Measurements from ENCODE around the gene ZNF425. TPM values are rescaled to one million over a fixed set of nuclear protein-coding genes. Genes with fewer than 3 reads are reported as not detected.

ZNF425 gene
- total RNA-seq, 1 donor from 2014 or later = 15.7 TPM

DNA sequence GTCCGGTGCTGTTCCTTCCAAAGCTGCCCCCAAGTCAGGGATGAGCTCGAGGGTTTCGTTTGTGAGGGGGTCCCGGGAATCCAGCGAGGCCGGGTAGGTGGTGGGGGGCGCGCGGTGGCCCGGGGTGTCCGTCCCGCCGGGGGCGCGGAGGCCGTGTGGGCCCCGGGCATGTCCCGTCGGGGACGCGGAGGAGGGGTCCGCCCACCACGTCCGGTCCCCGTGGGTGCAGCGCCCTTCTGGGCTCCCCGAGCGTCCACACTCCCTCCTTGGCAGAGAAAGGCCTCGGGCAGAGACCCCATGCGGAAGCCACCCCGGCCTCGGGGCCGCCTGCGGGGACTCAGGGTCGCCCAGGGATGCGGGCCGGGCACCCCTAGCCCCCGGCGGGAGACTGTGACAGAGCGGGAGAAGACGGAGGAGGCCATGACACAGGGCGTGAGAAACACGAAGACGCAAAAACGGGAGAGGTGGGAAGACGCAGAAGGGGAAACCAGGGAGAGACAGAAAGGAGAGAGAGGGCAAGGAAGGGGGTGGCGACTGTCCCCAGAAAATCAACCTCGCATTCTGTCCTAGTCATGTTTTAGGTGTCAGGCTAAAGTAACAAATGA, 640 bp upstream of the ZNF425 start:
- peaks cover 8% of the 10 kb centered on the region for H3K36me3 ChIP-seq
- Mint-ChIP-seq H3K4me3 (peak overlapping the region; percentile 98), H3K9me3 (peaks cover 12% of the 10 kb centered on the region), H3K27me3 (ENCODE audit: insufficient read depth, low read depth) (peaks cover 6% of the 10 kb centered on the region), H3K4me1 (peaks cover 21% of the 10 kb centered on the region), H3K27ac (peak overlapping the region; percentile 98), H3K36me3 (peaks cover 18% of the 10 kb centered on the region)
- peak overlapping the region; percentile 40 for H3K27ac ChIP-seq
- DNase-seq (ENCODE audit: low spot score) = peak; percentile 30
- H3K27me3 ChIP-seq = no peaks in the 10 kb centered on the region
- peak overlapping the region; percentile 78 for H2AFZ ChIP-seq (replicated peaks)
- peaks cover 38% of the 10 kb centered on the region for H3K79me2 ChIP-seq (ENCODE audit: low read depth)
- peaks cover 42% of the 10 kb centered on the region for H3F3A ChIP-seq (ENCODE audit: low read depth)
- peak overlapping the region; percentile 61 for H3K9ac ChIP-seq
- H4K20me1 ChIP-seq (ENCODE audit: low read depth) = no peaks in the 10 kb centered on the region
- H3K9me3 ChIP-seq (ENCODE audit: low read depth) = no peaks in the 10 kb centered on the region
- no peak for TF ChIP-seq EZH2phosphoT487 (IDR thresholded peaks at IDR 0.05)
- TF ChIP-seq EZH2 (IDR thresholded peaks at IDR 0.05) = no peak
- TF ChIP-seq, protein P1, sequence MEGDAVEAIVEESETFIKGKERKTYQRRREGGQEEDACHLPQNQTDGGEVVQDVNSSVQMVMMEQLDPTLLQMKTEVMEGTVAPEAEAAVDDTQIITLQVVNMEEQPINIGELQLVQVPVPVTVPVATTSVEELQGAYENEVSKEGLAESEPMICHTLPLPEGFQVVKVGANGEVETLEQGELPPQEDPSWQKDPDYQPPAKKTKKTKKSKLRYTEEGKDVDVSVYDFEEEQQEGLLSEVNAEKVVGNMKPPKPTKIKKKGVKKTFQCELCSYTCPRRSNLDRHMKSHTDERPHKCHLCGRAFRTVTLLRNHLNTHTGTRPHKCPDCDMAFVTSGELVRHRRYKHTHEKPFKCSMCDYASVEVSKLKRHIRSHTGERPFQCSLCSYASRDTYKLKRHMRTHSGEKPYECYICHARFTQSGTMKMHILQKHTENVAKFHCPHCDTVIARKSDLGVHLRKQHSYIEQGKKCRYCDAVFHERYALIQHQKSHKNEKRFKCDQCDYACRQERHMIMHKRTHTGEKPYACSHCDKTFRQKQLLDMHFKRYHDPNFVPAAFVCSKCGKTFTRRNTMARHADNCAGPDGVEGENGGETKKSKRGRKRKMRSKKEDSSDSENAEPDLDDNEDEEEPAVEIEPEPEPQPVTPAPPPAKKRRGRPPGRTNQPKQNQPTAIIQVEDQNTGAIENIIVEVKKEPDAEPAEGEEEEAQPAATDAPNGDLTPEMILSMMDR (IDR thresholded peaks at IDR 0.05) = no peak
- peak overlapping the region; percentile 90 for H3K4me2 ChIP-seq
- H3K4me1 ChIP-seq = peaks cover 14% of the 10 kb centered on the region
- H3K4me3 ChIP-seq = peak overlapping the region; percentile 88

DNA sequence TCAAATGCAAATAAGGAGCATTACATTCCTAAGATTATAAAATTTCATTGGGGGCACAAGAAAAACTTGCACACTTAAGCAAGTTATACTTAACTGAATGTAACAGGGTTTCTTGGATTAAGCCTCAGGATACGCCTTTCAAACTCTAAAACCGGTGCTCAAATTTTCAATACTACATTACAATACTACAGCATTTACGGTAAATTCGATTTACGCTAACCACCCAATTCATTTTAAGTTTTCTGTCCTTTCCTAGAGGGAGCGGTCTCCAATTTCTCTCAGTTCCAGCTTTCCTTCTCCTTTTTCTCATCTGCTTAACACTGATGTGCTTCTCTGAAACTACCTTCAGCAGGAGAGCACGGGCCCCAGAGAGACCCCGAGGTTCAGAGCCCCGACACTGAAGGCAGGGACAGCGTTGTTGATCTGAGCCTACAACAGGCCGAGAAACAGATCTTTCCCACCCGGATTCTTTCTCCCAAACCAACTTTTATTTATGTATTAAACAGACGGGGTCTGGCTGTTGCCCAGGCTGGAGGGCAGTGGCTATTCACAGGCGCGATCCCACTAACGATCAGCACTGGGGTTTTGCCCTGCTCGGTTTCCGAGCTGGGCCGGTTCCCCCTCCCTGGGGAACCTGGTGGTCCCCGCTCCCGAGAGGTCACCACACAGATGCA, 798 bp downstream of the ZNF425 start:
- Mint-ChIP-seq H3K27me3 (ENCODE audit: insufficient read depth, low read depth) (peaks cover 4% of the 10 kb centered on the region), H3K9me3 (peaks cover 3% of the 10 kb centered on the region), H3K36me3 (peaks cover 9% of the 10 kb centered on the region), H3K27ac (peak overlapping the region; percentile 78), H3K4me3 (peak overlapping the region; percentile 98), H3K4me1 (peaks cover 21% of the 10 kb centered on the region)
- H3K36me3 ChIP-seq = peaks cover 4% of the 10 kb centered on the region
- peak overlapping the region; percentile 85 for H3K9ac ChIP-seq
- TF ChIP-seq, protein P1 (IDR thresholded peaks at IDR 0.05) = no peak
- no peak for TF ChIP-seq EZH2 (IDR thresholded peaks at IDR 0.05)
- peak overlapping the region; percentile 39 for H3K27ac ChIP-seq
- no peaks in the 10 kb centered on the region for H4K20me1 ChIP-seq (ENCODE audit: low read depth)
- peak overlapping the region; percentile 90 for H3K4me2 ChIP-seq
- H3K4me1 ChIP-seq = peaks cover 14% of the 10 kb centered on the region
- no peaks in the 10 kb centered on the region for H3K9me3 ChIP-seq (ENCODE audit: low read depth)
- peak overlapping the region; percentile 78 for H2AFZ ChIP-seq (replicated peaks)
- DNase-seq (ENCODE audit: low spot score) = no peak
- H3K4me3 ChIP-seq = peak overlapping the region; percentile 88
- peaks cover 38% of the 10 kb centered on the region for H3K79me2 ChIP-seq (ENCODE audit: low read depth)
- H3K27me3 ChIP-seq = no peaks in the 10 kb centered on the region
- H3F3A ChIP-seq (ENCODE audit: low read depth) = peaks cover 42% of the 10 kb centered on the region

DNA sequence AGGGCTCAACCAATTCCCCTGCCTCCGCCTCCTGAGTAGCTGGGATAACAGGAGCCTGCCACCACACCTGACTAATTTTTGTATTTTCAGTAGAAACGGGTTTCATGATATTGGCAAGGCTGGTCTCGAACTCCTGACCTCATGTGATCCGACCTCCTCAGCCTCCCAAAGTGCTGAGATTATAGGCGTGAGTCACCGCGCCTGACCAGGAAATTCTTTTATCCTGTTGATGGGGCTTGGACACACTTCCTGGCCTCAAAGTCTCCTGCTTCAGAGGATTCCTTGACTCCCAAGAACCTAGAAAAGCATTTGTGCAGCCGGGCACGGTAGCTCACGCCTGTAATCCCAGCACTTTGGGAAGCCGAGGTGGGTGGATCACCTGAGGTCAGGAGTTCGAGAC, 16.2 kb downstream of the ZNF425 start:
- H3K27me3 ChIP-seq = no peaks in the 10 kb centered on the region
- no peaks in the 10 kb centered on the region for H4K20me1 ChIP-seq (ENCODE audit: low read depth)
- H2AFZ ChIP-seq (replicated peaks) = no peak overlapping the region
- no peak overlapping the region for H3K27ac ChIP-seq
- H3K9ac ChIP-seq = no peak overlapping the region
- no peaks in the 10 kb centered on the region for H3K9me3 Mint-ChIP-seq
- H3K27ac Mint-ChIP-seq = no peak overlapping the region
- no peaks in the 10 kb centered on the region for H3K36me3 ChIP-seq
- no peak for TF ChIP-seq EZH2phosphoT487 (IDR thresholded peaks at IDR 0.05)
- no peak for TF ChIP-seq EZH2 (IDR thresholded peaks at IDR 0.05)
- TF ChIP-seq, protein P1 (IDR thresholded peaks at IDR 0.05) = no peak
- H3K9me3 ChIP-seq (ENCODE audit: low read depth) = no peaks in the 10 kb centered on the region
- peaks cover 5% of the 10 kb centered on the region for H3K27me3 Mint-ChIP-seq (ENCODE audit: insufficient read depth, low read depth)
- peaks cover 16% of the 10 kb centered on the region for H3K36me3 Mint-ChIP-seq
- no peak overlapping the region for H3K4me3 Mint-ChIP-seq
- H3K4me1 Mint-ChIP-seq = no peaks in the 10 kb centered on the region
- no peaks in the 10 kb centered on the region for H3K4me1 ChIP-seq
- H3K79me2 ChIP-seq (ENCODE audit: low read depth) = no peaks in the 10 kb centered on the region
- no peak for DNase-seq (ENCODE audit: low spot score)
- no peak overlapping the region for H3K4me3 ChIP-seq
- H3F3A ChIP-seq (ENCODE audit: low read depth) = no peaks in the 10 kb centered on the region
- no peak overlapping the region for H3K4me2 ChIP-seq
